ENCODE measurements around the gene ATXN1L. TPM values are rescaled to one million over a fixed set of nuclear protein-coding genes. Genes with fewer than 3 reads are reported as not detected.
A peak's percentile ranks its signal among the peaks of the same experiment; 100 is the strongest.

Gene ATXN1L
- polyA plus RNA-seq, 1 donor (not counting 4 experiments of a cell fraction or from before 2014, with no cell fraction given) = 12.8 TPM

DNA sequence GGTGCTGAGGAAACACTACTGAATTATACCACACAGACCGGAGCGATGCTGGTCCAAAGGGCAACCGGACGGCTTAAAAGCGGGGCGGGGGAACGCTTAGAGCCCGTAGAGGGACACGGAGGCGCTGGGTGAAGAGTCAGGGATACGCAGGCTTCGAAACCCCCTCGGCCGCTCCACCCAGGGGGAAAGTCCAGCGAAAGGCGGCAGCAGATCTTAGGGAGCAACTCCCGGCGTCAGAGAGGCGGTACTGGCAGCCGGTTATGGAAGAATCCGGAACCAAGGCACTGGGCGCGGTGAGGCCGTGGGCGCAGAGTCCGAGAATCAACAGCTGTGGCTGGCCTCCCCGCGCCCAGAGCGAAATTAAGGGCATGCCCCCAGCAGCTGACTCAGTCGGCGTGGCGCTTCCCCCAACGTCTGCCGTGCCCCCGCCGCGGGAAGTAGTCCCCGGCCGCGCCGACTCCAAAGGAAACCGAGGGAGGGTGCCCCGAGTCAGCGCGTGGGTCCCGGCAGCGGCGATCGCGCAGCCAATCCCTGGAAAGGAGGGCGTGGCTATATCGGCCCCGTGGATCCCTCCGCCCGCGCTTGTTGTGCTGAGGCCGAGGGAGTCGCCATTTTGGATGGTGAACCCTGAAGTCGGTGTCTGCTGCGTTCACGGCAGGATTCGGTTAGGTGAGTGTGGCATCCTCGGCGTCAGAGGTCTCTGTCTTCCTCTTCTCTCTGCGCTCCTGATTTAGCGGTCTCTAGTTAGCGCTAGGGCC, 49.3 kb downstream of the ATXN1L start, which contains the start of gene IST1:
IST1 (plus strand) TSS at position 611 of the 758 bp plus-strand sequence. CDS start 20,110 bp downstream, outside the sequence.
- DNase-seq (ENCODE audit: low read depth, low spot score) = peak; percentile 48
- dilution Hi-C loops (cut with MboI; ENCODE audit: extremely low pct_ligation_motif_present, low sequenced_read_pairs) = no loop called here
- Histone ChIP-seq H3K4me2 (ENCODE audit: control insufficient read depth, extremely low read depth, insufficient read depth, low read depth, low read length) (peak within 1 kb of the TSS; percentile 92), H3K9me1 (ENCODE audit: control insufficient read depth, extremely low read depth, insufficient read depth, low read length) (no peaks in the 10 kb centered on the region), H3K36me3 (ENCODE audit: control insufficient read depth in 2 of 2, extremely low read depth in 1 of 2, insufficient read depth in 2 of 2, low read length in 2 of 2) (no peaks in the 10 kb centered on the region), H2AFZ (ENCODE audit: control insufficient read depth, low read length) (peak within 1 kb of the TSS; percentile 96), H3K27me3 (ENCODE audit: control insufficient read depth, extremely low read depth, insufficient read depth, low read length) (no peaks in the 10 kb centered on the region), H3K9me3 (ENCODE audit: control insufficient read depth, low read depth, low read length) (no peaks in the 10 kb centered on the region), H3K4me3 (ENCODE audit: control insufficient read depth in 2 of 3, extremely low read depth in 1 of 3, insufficient read depth in 2 of 3, low read depth in 1 of 3, low read length in 3 of 3) (peak within 1 kb of the TSS; percentile 91 to 100 (median 96)), H3K9ac (ENCODE audit: control insufficient read depth, extremely low read depth, insufficient read depth, low read length) (peak within 1 kb of the TSS; percentile 98), H4K20me1 (ENCODE audit: control insufficient read depth, extremely low read depth, insufficient read depth, low read length) (peaks cover 5% of the 10 kb centered on the region), H3K79me2 (ENCODE audit: control insufficient read depth, insufficient read depth, low read length) (peaks cover 47% of the 10 kb centered on the region), H3K27ac (ENCODE audit: control insufficient read depth, insufficient read depth, low read length) (peak within 1 kb of the TSS; percentile 92), H3K4me1 (ENCODE audit: control insufficient read depth, extremely low read depth, insufficient read depth, low read length) (peaks cover 3% of the 10 kb centered on the region)
- no peak for FAIRE-seq
- TF ChIP-seq, protein P1, sequence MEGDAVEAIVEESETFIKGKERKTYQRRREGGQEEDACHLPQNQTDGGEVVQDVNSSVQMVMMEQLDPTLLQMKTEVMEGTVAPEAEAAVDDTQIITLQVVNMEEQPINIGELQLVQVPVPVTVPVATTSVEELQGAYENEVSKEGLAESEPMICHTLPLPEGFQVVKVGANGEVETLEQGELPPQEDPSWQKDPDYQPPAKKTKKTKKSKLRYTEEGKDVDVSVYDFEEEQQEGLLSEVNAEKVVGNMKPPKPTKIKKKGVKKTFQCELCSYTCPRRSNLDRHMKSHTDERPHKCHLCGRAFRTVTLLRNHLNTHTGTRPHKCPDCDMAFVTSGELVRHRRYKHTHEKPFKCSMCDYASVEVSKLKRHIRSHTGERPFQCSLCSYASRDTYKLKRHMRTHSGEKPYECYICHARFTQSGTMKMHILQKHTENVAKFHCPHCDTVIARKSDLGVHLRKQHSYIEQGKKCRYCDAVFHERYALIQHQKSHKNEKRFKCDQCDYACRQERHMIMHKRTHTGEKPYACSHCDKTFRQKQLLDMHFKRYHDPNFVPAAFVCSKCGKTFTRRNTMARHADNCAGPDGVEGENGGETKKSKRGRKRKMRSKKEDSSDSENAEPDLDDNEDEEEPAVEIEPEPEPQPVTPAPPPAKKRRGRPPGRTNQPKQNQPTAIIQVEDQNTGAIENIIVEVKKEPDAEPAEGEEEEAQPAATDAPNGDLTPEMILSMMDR (optimal IDR thresholded peaks at IDR 0.05 in 1 of 3, IDR thresholded peaks at IDR 0.05 in 1 of 3, conservative IDR thresholded peaks at IDR 0.05 in 1 of 3; ENCODE audit: extremely low read depth in 1 of 3, insufficient read depth in 2 of 3, low read length in 3 of 3) = no peak
- TF ChIP-seq EZH2 (IDR thresholded peaks at IDR 0.05; ENCODE audit: low read length) = no peak

- peaks cover 5% of the 10 kb centered on the region for H4K20me1 ChIP-seq (ENCODE audit: control insufficient read depth, extremely low read depth, insufficient read depth, low read length)
- peak overlapping the region; percentile 98 for H3K9ac ChIP-seq (ENCODE audit: control insufficient read depth, extremely low read depth, insufficient read depth, low read length)
- H3K9me1 ChIP-seq (ENCODE audit: control insufficient read depth, extremely low read depth, insufficient read depth, low read length) = no peaks in the 10 kb centered on the region
- H3K36me3 ChIP-seq (ENCODE audit: control insufficient read depth in 2 of 2, extremely low read depth in 1 of 2, insufficient read depth in 2 of 2, low read length in 2 of 2) = peaks cover 0 to 3% of the 10 kb centered on the region in 2 experiments
- no peak for TF ChIP-seq EZH2 (IDR thresholded peaks at IDR 0.05; ENCODE audit: low read length)
- TF ChIP-seq, protein P1 (optimal IDR thresholded peaks at IDR 0.05 in 1 of 3, IDR thresholded peaks at IDR 0.05 in 1 of 3, conservative IDR thresholded peaks at IDR 0.05 in 1 of 3; ENCODE audit: extremely low read depth in 1 of 3, insufficient read depth in 2 of 3, low read length in 3 of 3) = no peak
- H3K27me3 ChIP-seq (ENCODE audit: control insufficient read depth, extremely low read depth, insufficient read depth, low read length) = no peaks in the 10 kb centered on the region
- H2AFZ ChIP-seq (ENCODE audit: control insufficient read depth, low read length) = peak overlapping the region; percentile 96
- peaks cover 3% of the 10 kb centered on the region for H3K4me1 ChIP-seq (ENCODE audit: control insufficient read depth, extremely low read depth, insufficient read depth, low read length)
- H3K27ac ChIP-seq (ENCODE audit: control insufficient read depth, insufficient read depth, low read length) = peak overlapping the region; percentile 92
- H3K79me2 ChIP-seq (ENCODE audit: control insufficient read depth, insufficient read depth, low read length) = peaks cover 55% of the 10 kb centered on the region
- H3K9me3 ChIP-seq (ENCODE audit: control insufficient read depth, low read depth, low read length) = no peaks in the 10 kb centered on the region
- H3K4me3 ChIP-seq (ENCODE audit: control insufficient read depth in 2 of 3, extremely low read depth in 1 of 3, insufficient read depth in 2 of 3, low read depth in 1 of 3, low read length in 3 of 3) = peak overlapping the region; percentile 91 to 100 (median 96)
- H3K4me2 ChIP-seq (ENCODE audit: control insufficient read depth, extremely low read depth, insufficient read depth, low read depth, low read length) = peak overlapping the region; percentile 90
- dilution Hi-C loops (cut with MboI; ENCODE audit: extremely low pct_ligation_motif_present, low sequenced_read_pairs) = no loop called here
- DNase-seq (ENCODE audit: low read depth, low spot score) = no peak
- no peak for FAIRE-seq
These were observed 50.0 kb downstream of the ATXN1L start for GRCh38 chr16:71895679-71896365.

All from keratinocyte (primary cell).